ENCODE data around the gene RASA3. TPM values are rescaled to one million over a fixed set of nuclear protein-coding genes. Genes with fewer than 3 reads are reported as not detected.

Gene RASA3
- total RNA-seq, 1 experiment from 2014 or later = 22.3 TPM

GRCh38 chr13:114065926-114066774 is 66.3 kb downstream of the RASA3 start:
- ATAC-seq (no peak), DNase-seq (ENCODE audit: low spot score) (no peak)
- ChIA-PET CTCF (interaction anchor here (0.6 to 1.1 kb wide), 2 partner anchors 44 to 241 kb away, joined by 4 to 6 read pairs; no protein-coding TSS in a partner anchor), POLR2A (interaction anchor here (0.8 kb wide), 1 partner anchor 35 kb away, joined by 5 read pairs; no protein-coding TSS in a partner anchor)
- peak overlapping the region; percentile 84 for H3K27ac Mint-ChIP-seq
- H3K36me3 Mint-ChIP-seq = peaks cover 3% of the 10 kb centered on the region
- peaks cover 24% of the 10 kb centered on the region for H3K4me1 Mint-ChIP-seq
- H3K9me3 Mint-ChIP-seq = peaks cover 4% of the 10 kb centered on the region
- no peak overlapping the region for H3K4me3 Mint-ChIP-seq
- no peaks in the 10 kb centered on the region for H3K27me3 Mint-ChIP-seq (ENCODE audit: low read depth)
- TF ChIP-seq E2F5 (CRISPR knock-in tag; IDR thresholded peaks at IDR 0.05) (no peak), AR (CRISPR knock-in tag; IDR thresholded peaks at IDR 0.05) (no peak), CREB1 (CRISPR knock-in tag; IDR thresholded peaks at IDR 0.05) (no peak), KAT7 (CRISPR knock-in tag; IDR thresholded peaks at IDR 0.05; ENCODE audit: borderline replicate concordance) (no peak), FOXP4 (CRISPR knock-in tag; IDR thresholded peaks at IDR 0.05) (0 out of 2 replicates have a peak, but pooled peaks have one; percentile 29), ATF1 (CRISPR knock-in tag; IDR thresholded peaks at IDR 0.05) (no peak), GTF2I (CRISPR knock-in tag; conservative IDR thresholded peaks at IDR 0.05) (no peak)

- Mint-ChIP-seq H3K4me3 (peak overlapping the region; percentile 60), H3K9me3 (no peaks in the 10 kb centered on the region), H3K27me3 (ENCODE audit: low read depth) (no peaks in the 10 kb centered on the region), H3K27ac (peak overlapping the region; percentile 91), H3K4me1 (peaks cover 24% of the 10 kb centered on the region), H3K36me3 (no peaks in the 10 kb centered on the region)
- TF ChIP-seq SMAD4 (CRISPR knock-in tag; IDR thresholded peaks at IDR 0.05) (no peak), FOXP1 (CRISPR knock-in tag; IDR thresholded peaks at IDR 0.05; ENCODE audit: borderline replicate concordance) (peak; percentile 9; the same call in 1 of the 2 replicates), USF2 (CRISPR knock-in tag; IDR thresholded peaks at IDR 0.05) (peak; percentile 92), JUN (CRISPR knock-in tag; IDR thresholded peaks at IDR 0.05) (no peak), HMGA2 (CRISPR knock-in tag; IDR thresholded peaks at IDR 0.05) (no peak), AR (CRISPR knock-in tag; IDR thresholded peaks at IDR 0.05) (no peak), ZNF317 (CRISPR knock-in tag; IDR thresholded peaks at IDR 0.05; ENCODE audit: borderline replicate concordance, low read depth) (0 out of 2 replicates have a peak, but pooled peaks have one; percentile 22), USF1 (CRISPR knock-in tag; IDR thresholded peaks at IDR 0.05) (peak; percentile 93)
- ATAC-seq (peak; percentile 81), DNase-seq (ENCODE audit: low spot score) (peak; percentile 47)
- ChIA-PET POLR2A (interaction anchor here (0.5 to 0.8 kb wide), 2 partner anchors 36 to 102 kb away, joined by 3 to 5 read pairs; no protein-coding TSS in a partner anchor), CTCF (interaction anchor here (0.8 to 1.1 kb wide), 2 partner anchors 9 to 45 kb away, joined by 3 to 4 read pairs; no protein-coding TSS in a partner anchor)
Observed at GRCh38 chr13:114065141-114065925, 67.1 kb downstream of the RASA3 start.
